HepG2 (cell line): ENCODE results near the gene TMX4. TPM values are rescaled to one million over a fixed set of nuclear protein-coding genes. Genes with fewer than 3 reads are reported as not detected.
A peak's percentile ranks its signal among the peaks of the same experiment; 100 is the strongest.

Source experiments
- AHDC1 ChIP-seq: sonication (generic); formaldehyde crosslinking; IDR thresholded peaks from 2 replicates; pipeline ENCODE4 v1.5.1; 2020; ENCODE audit warnings: mild to moderate bottlenecking, missing genetic modification reagents, borderline replicate concordance
- ATF5 ChIP-seq: sonication (generic); formaldehyde crosslinking; IDR thresholded peaks from 2 replicates; pipeline ENCODE4 v1.4.0; 2020; ENCODE audit warnings: mild to moderate bottlenecking, low read depth, missing genetic modification reagents
- CEBPB ChIP-seq: IDR thresholded peaks from 2 replicates; pipeline ENCODE4 v1.6.1; 2011; ENCODE audit warnings: low read depth, low read length, improper control_type of control experiment, borderline replicate concordance
- HCFC1 ChIP-seq: fragments of 150-350 bp; IDR thresholded peaks from 2 replicates; pipeline ENCODE4 v1.6.1; 2014; ENCODE audit warnings: low read depth, low read length
- HNRNPUL1 ChIP-seq: fragments of 200-400 bp; formaldehyde crosslinking; IDR thresholded peaks from 2 replicates; pipeline ENCODE4 v1.6.1; 2017; ENCODE audit warnings: low read depth, mild to moderate bottlenecking, low read length, moderate library complexity
- NCOR1 ChIP-seq: fragments of 200-600 bp; sonication (generic); IDR thresholded peaks from 2 replicates; pipeline ENCODE4 v1.7.0; 2017; ENCODE audit warnings: antibody characterized with exemption, low read length, borderline replicate concordance
- POGK ChIP-seq: sonication (generic); formaldehyde crosslinking; conservative IDR thresholded peaks from 2 replicates; pipeline ENCODE4 v1.8.0; 2022; ENCODE audit warnings: mild to moderate bottlenecking, moderate library complexity, missing genetic modification reagents
- RFXANK ChIP-seq: IDR thresholded peaks from 2 replicates; pipeline ENCODE4 v1.6.1; 2016
- SMAD1 ChIP-seq: sonication (generic); formaldehyde crosslinking; IDR thresholded peaks from 2 replicates; pipeline ENCODE4 v1.4.0; 2020; ENCODE audit warnings: missing genetic modification reagents, low read depth, mild to moderate bottlenecking, borderline replicate concordance
- TBX3 ChIP-seq: fragments of 450-650 bp; IDR thresholded peaks from 2 replicates; pipeline ENCODE4 v1.6.1; 2017; ENCODE audit warnings: antibody characterized with exemption, mild to moderate bottlenecking, inconsistent platforms, borderline replicate concordance
- TIGD3 ChIP-seq: sonication (generic); formaldehyde crosslinking; IDR thresholded peaks from 2 replicates; pipeline ENCODE4 v1.5.1; 2020; ENCODE audit warnings: mild to moderate bottlenecking, missing genetic modification reagents, borderline replicate concordance
- ZNF331 ChIP-seq: sonication (generic); formaldehyde crosslinking; IDR thresholded peaks from 2 replicates; pipeline ENCODE4 v1.4.0; 2020; ENCODE audit warnings: missing genetic modification reagents
- ZNF354B ChIP-seq: sonication (generic); formaldehyde crosslinking; IDR thresholded peaks from 2 replicates; pipeline ENCODE4 v1.8.0; 2022; ENCODE audit warnings: mild to moderate bottlenecking, missing genetic modification reagents
- ZNF382 ChIP-seq: sonication (generic); formaldehyde crosslinking; IDR thresholded peaks from 2 replicates; pipeline ENCODE4 v1.5.0; 2020; ENCODE audit warnings: missing genetic modification reagents, mild to moderate bottlenecking, borderline replicate concordance
- ZNF451 ChIP-seq: sonication (generic); formaldehyde crosslinking; IDR thresholded peaks from 2 replicates; pipeline ENCODE4 v1.5.0; 2020; ENCODE audit warnings: mild to moderate bottlenecking, missing genetic modification reagents
- ZXDC ChIP-seq: sonication (generic); formaldehyde crosslinking; IDR thresholded peaks from 2 replicates; pipeline ENCODE4 v1.5.0; 2020; ENCODE audit warnings: mild to moderate bottlenecking, missing genetic modification reagents
- polyA plus RNA-seq, 8 experiments: library from polyadenylated mRNA; depleted of rRNA in 3 of 8; stranded (reverse) in 7 of 8; unstranded in 1 of 8; fragments of >200 nt; fragmentation: Illumina TruSeq in 4 of 8; extraction: Trizol in 4 of 8; gene quantifications; 2 replicates each; pipeline versions ENCODE4 v1.2.1 to v1.2.3, GENCODE V29; 2011 to 2016; ENCODE audit warnings: low read depth in 4 of 8, missing spikeins in 1 of 8, mixed read lengths in 1 of 8; ENCODE audit not compliant: insufficient read depth in 1 of 8
- total RNA-seq, 5 experiments: library from RNA; depleted of rRNA; stranded (reverse); fragments of >200 nt; fragmentation: Illumina TruSeq; extraction: Trizol; gene quantifications; 2 replicates each; pipeline ENCODE4 v1.2.3, GENCODE V29; 2016; ENCODE audit warnings: low read depth in 1 of 5

Gene TMX4
- total and polyA plus RNA-seq, 2 of the 13 experiments (the other 11 are each of a cell fraction or from before 2014, with no cell fraction given), result 7.6 to 21.4 TPM

GRCh38 chr20:8019246-8019997 is at the start of gene TMX4 (continued):
- 0 out of 2 replicates have a peak, but pooled peaks have one; percentile 27 for TF ChIP-seq TIGD3 (CRISPR knock-in tag)
- TF ChIP-seq AHDC1 (CRISPR knock-in tag), result no peak
- peak; percentile 52; the same call in 1 of the 2 replicates for TF ChIP-seq HCFC1
- TF ChIP-seq ZNF354B (CRISPR knock-in tag), result peak; percentile 81; the same call in 1 of the 2 replicates
- TF ChIP-seq RFXANK, result peak; percentile 65; the same call in 1 of the 2 replicates
- TF ChIP-seq ZNF382 (CRISPR knock-in tag), result no peak
- TF ChIP-seq ZXDC, result peak; percentile 69; the same call in 1 of the 2 replicates
- no peak; the same call in 1 of the 2 replicates for TF ChIP-seq NCOR1
- peak; percentile 87 for TF ChIP-seq ZNF331 (CRISPR knock-in tag)
- TF ChIP-seq CEBPB, result peak; percentile 94
- TF ChIP-seq HNRNPUL1, result no peak
- 0 out of 2 replicates have a peak, but pooled peaks have one; percentile 1 for TF ChIP-seq ATF5 (CRISPR knock-in tag)
- TF ChIP-seq SMAD1 (CRISPR knock-in tag), result peak; percentile 100
- peak; percentile 88 for TF ChIP-seq TBX3
- peak; percentile 98 for TF ChIP-seq ZNF451 (CRISPR knock-in tag)
- peak; percentile 97 for TF ChIP-seq POGK (CRISPR knock-in tag)
